ENCODE data around the gene OR9I1. TPM values are rescaled to one million over a fixed set of nuclear protein-coding genes. Genes with fewer than 3 reads are reported as not detected.

The OR9I1 gene
- not detected in 2 replicates for total RNA-seq (2012; rRNA removed)

GRCh38 chr11:58125469-58125868 lies at the start of gene OR9I1:
Gene OR9I1, minus strand, starts transcription at chr11:58125530. Its CDS starts 6,086 bp downstream, at chr11:58119444.
- H3K4me1 ChIP-seq (ENCODE audit: control insufficient read depth, insufficient read depth, low read length) = no peaks in the 10 kb centered on the region
- no peaks in the 10 kb centered on the region for H3K9me3 ChIP-seq (replicated peaks; ENCODE audit: low read length)
- no peak within 1 kb of the TSS for H3K4me2 ChIP-seq (ENCODE audit: low read length)
- H3K27me3 ChIP-seq (ENCODE audit: control insufficient read depth, insufficient read depth, low read length) = no peaks in the 10 kb centered on the region
- no peak within 1 kb of the TSS for H3K4me3 ChIP-seq (ENCODE audit: low read length)
- no peak within 1 kb of the TSS for H3K9ac ChIP-seq (ENCODE audit: low read depth, low read length)
- no peaks in the 10 kb centered on the region for H3K36me3 ChIP-seq (ENCODE audit: insufficient read depth, low read length)

DNA sequence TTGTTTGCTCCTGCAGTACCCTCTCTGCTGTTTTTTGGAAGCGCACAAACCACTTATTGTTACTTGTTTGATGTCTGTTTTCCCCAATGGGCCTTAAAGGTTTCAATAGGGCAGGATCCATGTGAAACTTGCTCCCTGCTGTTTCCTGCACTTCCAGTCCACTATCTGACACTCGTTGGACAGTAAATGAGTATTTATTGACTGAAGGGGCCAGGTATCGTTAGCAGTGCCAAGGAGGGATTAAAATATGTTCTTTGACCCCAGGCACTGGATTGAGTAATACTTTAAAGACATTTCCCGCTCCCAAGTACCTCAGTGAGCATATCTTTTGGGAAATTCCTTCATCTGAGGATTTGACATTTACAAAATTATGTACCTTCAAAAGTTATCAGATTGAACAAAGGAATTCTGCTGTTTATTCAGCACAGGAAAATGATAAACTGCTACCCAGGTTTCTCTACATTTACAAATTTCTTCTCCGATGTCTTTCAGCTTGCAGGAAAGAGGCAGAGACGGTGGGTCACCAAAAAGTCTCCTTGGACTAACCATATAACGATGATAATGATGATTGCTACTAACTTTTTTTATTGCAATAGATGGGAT lies 40.3 kb upstream of the OR9I1 start:
- Histone ChIP-seq H3K9ac (ENCODE audit: low read depth, low read length) (no peak overlapping the region), H3K36me3 (ENCODE audit: insufficient read depth, low read length) (no peaks in the 10 kb centered on the region)

DNA sequence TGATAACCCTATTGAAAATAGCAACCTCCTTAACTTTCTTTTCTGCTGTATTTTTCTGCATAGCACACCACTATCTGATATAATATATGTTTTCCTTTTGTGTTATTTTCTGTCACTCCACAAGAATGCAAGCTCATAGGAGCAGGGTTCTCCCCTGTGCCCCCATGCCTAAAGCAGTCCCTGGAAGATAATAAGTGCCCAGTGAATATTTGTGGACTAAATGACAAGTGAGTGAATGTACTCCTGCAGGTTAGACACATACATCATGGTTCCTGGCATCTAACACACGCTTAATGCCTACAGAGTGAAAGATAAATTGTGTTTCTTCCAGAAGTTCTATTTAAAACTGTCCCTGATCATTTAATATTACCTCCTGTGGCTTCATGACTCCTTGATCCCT lies 39.7 kb upstream of the OR9I1 start:
- Histone ChIP-seq H3K9me3 (replicated peaks; ENCODE audit: low read length) (no peaks in the 10 kb centered on the region), H3K27me3 (ENCODE audit: control insufficient read depth, insufficient read depth, low read length) (peaks cover 6% of the 10 kb centered on the region), H3K4me1 (ENCODE audit: control insufficient read depth, insufficient read depth, low read length) (no peaks in the 10 kb centered on the region), H3K4me3 (ENCODE audit: low read length) (no peak overlapping the region), H3K9ac (ENCODE audit: low read depth, low read length) (no peak overlapping the region), H3K36me3 (ENCODE audit: insufficient read depth, low read length) (no peaks in the 10 kb centered on the region), H3K4me2 (ENCODE audit: low read length) (no peak overlapping the region)

More for the DNA sequence above, 40.3 kb upstream of the OR9I1 start:
- no peak overlapping the region for H3K4me2 ChIP-seq (ENCODE audit: low read length)
- no peak overlapping the region for H3K4me3 ChIP-seq (ENCODE audit: low read length)
- no peaks in the 10 kb centered on the region for H3K9me3 ChIP-seq (replicated peaks; ENCODE audit: low read length)
- no peaks in the 10 kb centered on the region for H3K4me1 ChIP-seq (ENCODE audit: control insufficient read depth, insufficient read depth, low read length)
- H3K27me3 ChIP-seq (ENCODE audit: control insufficient read depth, insufficient read depth, low read length) = peaks cover 6% of the 10 kb centered on the region

GRCh38 chr11:58164389-58164788 lies 39.1 kb upstream of the OR9I1 start:
- no peaks in the 10 kb centered on the region for H3K4me1 ChIP-seq (ENCODE audit: control insufficient read depth, insufficient read depth, low read length)
- H3K9me3 ChIP-seq (replicated peaks; ENCODE audit: low read length) = no peaks in the 10 kb centered on the region
- no peak overlapping the region for H3K9ac ChIP-seq (ENCODE audit: low read depth, low read length)
- peaks cover 6% of the 10 kb centered on the region for H3K27me3 ChIP-seq (ENCODE audit: control insufficient read depth, insufficient read depth, low read length)
- no peak overlapping the region for H3K4me3 ChIP-seq (ENCODE audit: low read length)
- no peak overlapping the region for H3K4me2 ChIP-seq (ENCODE audit: low read length)
- no peaks in the 10 kb centered on the region for H3K36me3 ChIP-seq (ENCODE audit: insufficient read depth, low read length)

DNA sequence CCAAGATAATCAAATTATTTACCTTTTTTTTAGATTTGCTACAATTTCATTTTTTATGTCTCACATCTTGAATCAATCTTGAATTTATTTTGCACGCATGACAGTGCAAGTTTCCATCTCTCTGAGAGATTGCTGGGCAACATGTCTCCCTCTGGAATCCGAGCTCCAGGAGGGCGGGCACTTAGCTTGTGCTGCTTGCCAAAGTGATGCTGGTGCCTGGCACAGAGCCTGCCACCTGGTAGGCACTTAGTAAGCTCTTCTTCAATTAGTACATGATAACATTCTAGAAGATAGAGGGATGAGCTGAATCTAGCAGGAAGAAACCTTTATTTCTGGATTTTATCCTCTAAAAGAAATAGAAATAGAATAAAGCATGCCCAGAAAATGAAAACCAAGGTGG lies 27.5 kb upstream of the OR9I1 start:
- Histone ChIP-seq H3K36me3 (ENCODE audit: insufficient read depth, low read length) (no peaks in the 10 kb centered on the region), H3K9me3 (replicated peaks; ENCODE audit: low read length) (no peaks in the 10 kb centered on the region), H3K4me2 (ENCODE audit: low read length) (no peak overlapping the region), H3K4me1 (ENCODE audit: control insufficient read depth, insufficient read depth, low read length) (no peaks in the 10 kb centered on the region), H3K27me3 (ENCODE audit: control insufficient read depth, insufficient read depth, low read length) (peaks cover 19% of the 10 kb centered on the region), H3K4me3 (ENCODE audit: low read length) (no peak overlapping the region), H3K9ac (ENCODE audit: low read depth, low read length) (no peak overlapping the region)

DNA sequence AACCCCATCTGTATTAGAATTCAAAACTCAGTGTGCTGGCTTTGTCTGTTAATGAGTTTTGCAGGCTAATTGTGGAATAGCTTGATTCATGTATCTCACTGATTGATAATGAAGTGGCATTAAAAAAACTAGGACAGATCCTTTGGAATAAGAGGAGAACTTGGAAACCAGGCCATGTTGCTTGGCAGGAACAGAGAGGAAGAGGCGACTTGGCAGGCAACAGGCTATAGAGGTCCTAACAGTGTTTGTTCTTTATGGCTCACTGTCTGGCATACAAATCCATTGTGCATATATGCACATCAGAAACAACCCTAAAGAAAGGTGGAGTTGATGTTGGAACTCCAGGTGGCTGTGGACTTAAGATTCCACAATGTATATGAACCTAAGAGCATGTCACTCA lies 17.4 kb upstream of the OR9I1 start:
- H3K9ac ChIP-seq (ENCODE audit: low read depth, low read length) = no peak overlapping the region
- H3K9me3 ChIP-seq (replicated peaks; ENCODE audit: low read length) = no peaks in the 10 kb centered on the region
- no peaks in the 10 kb centered on the region for H3K27me3 ChIP-seq (ENCODE audit: control insufficient read depth, insufficient read depth, low read length)
- H3K4me3 ChIP-seq (ENCODE audit: low read length) = no peak overlapping the region
- no peak overlapping the region for H3K4me2 ChIP-seq (ENCODE audit: low read length)
- H3K36me3 ChIP-seq (ENCODE audit: insufficient read depth, low read length) = no peaks in the 10 kb centered on the region
- H3K4me1 ChIP-seq (ENCODE audit: control insufficient read depth, insufficient read depth, low read length) = no peaks in the 10 kb centered on the region

GRCh38 chr11:58135171-58135570 lies 9.8 kb upstream of the OR9I1 start:
- no peak overlapping the region for H3K4me2 ChIP-seq (ENCODE audit: low read length)
- no peaks in the 10 kb centered on the region for H3K4me1 ChIP-seq (ENCODE audit: control insufficient read depth, insufficient read depth, low read length)
- H3K36me3 ChIP-seq (ENCODE audit: insufficient read depth, low read length) = no peaks in the 10 kb centered on the region
- no peak overlapping the region for H3K9ac ChIP-seq (ENCODE audit: low read depth, low read length)
- H3K27me3 ChIP-seq (ENCODE audit: control insufficient read depth, insufficient read depth, low read length) = peaks cover 5% of the 10 kb centered on the region
- no peak overlapping the region for H3K4me3 ChIP-seq (ENCODE audit: low read length)
- H3K9me3 ChIP-seq (replicated peaks; ENCODE audit: low read length) = no peaks in the 10 kb centered on the region

GRCh38 chr11:58134151-58134550 lies 8.8 kb upstream of the OR9I1 start:
- Histone ChIP-seq H3K4me3 (ENCODE audit: low read length) (no peak overlapping the region), H3K27me3 (ENCODE audit: control insufficient read depth, insufficient read depth, low read length) (peaks cover 5% of the 10 kb centered on the region), H3K9me3 (replicated peaks; ENCODE audit: low read length) (no peaks in the 10 kb centered on the region), H3K36me3 (ENCODE audit: insufficient read depth, low read length) (no peaks in the 10 kb centered on the region), H3K9ac (ENCODE audit: low read depth, low read length) (no peak overlapping the region), H3K4me2 (ENCODE audit: low read length) (no peak overlapping the region), H3K4me1 (ENCODE audit: control insufficient read depth, insufficient read depth, low read length) (no peaks in the 10 kb centered on the region)

- peaks cover 5% of the 10 kb centered on the region for H3K27me3 ChIP-seq (ENCODE audit: control insufficient read depth, insufficient read depth, low read length)
- H3K4me3 ChIP-seq (ENCODE audit: low read length) = no peak overlapping the region
- no peaks in the 10 kb centered on the region for H3K36me3 ChIP-seq (ENCODE audit: insufficient read depth, low read length)
- H3K4me2 ChIP-seq (ENCODE audit: low read length) = no peak overlapping the region
- H3K4me1 ChIP-seq (ENCODE audit: control insufficient read depth, insufficient read depth, low read length) = no peaks in the 10 kb centered on the region
- H3K9me3 ChIP-seq (replicated peaks; ENCODE audit: low read length) = no peaks in the 10 kb centered on the region
- H3K9ac ChIP-seq (ENCODE audit: low read depth, low read length) = no peak overlapping the region
Observed at GRCh38 chr11:58133309-58134076, 8.2 kb upstream of the OR9I1 start.

DNA sequence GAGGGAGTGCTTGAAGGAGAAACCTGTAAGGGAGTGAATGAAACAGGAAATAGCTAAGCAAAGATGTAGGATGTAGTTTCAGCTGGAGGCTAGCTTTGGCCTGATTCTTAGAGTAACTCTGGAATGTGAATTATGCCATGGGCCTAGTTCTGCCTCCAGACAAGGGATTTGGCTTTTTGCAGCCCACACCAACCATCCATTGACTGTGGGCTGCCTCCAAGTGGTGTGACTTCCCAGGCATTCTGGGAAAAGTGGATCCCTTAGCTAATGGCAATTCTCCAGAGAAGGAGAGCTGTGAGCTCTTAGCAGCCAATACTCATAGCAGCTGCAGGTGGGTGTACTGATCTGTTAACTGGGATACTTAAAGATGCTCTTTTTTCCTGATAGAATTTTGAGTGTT lies 2.0 kb upstream of the OR9I1 start:
- H3K9me3 ChIP-seq (replicated peaks; ENCODE audit: low read length) = no peaks in the 10 kb centered on the region

DNA sequence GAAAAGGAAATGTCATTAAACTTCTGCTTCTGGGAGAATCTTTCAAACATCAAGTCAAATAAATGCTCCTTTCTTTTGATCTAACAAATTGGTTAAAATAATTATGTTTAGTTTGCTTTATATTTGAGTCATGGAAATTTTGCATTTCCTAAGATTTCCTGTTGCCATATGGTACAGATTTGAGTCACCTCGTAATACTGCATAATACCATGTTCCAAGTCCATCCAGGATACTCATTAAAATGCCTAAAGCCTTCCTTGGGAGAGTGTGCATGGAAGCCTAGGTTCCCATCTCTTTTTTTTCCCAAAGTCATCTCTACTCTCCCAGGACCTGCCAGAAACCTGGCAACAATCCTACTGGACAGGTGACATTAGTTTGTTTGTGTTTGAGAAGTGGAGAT lies 4.2 kb downstream of the OR9I1 start:
- Histone ChIP-seq H3K4me3 (ENCODE audit: low read length) (no peak overlapping the region), H3K4me1 (ENCODE audit: control insufficient read depth, insufficient read depth, low read length) (no peaks in the 10 kb centered on the region), H3K9ac (ENCODE audit: low read depth, low read length) (no peak overlapping the region), H3K9me3 (replicated peaks; ENCODE audit: low read length) (no peaks in the 10 kb centered on the region), H3K4me2 (ENCODE audit: low read length) (no peak overlapping the region), H3K27me3 (ENCODE audit: control insufficient read depth, insufficient read depth, low read length) (peaks cover 3% of the 10 kb centered on the region), H3K36me3 (ENCODE audit: insufficient read depth, low read length) (no peaks in the 10 kb centered on the region)

More for the DNA sequence above, 2.0 kb upstream of the OR9I1 start:
- Histone ChIP-seq H3K4me3 (ENCODE audit: low read length) (no peak overlapping the region), H3K9ac (ENCODE audit: low read depth, low read length) (no peak overlapping the region), H3K27me3 (ENCODE audit: control insufficient read depth, insufficient read depth, low read length) (no peaks in the 10 kb centered on the region), H3K36me3 (ENCODE audit: insufficient read depth, low read length) (no peaks in the 10 kb centered on the region), H3K4me1 (ENCODE audit: control insufficient read depth, insufficient read depth, low read length) (no peaks in the 10 kb centered on the region), H3K4me2 (ENCODE audit: low read length) (no peak overlapping the region)

DNA sequence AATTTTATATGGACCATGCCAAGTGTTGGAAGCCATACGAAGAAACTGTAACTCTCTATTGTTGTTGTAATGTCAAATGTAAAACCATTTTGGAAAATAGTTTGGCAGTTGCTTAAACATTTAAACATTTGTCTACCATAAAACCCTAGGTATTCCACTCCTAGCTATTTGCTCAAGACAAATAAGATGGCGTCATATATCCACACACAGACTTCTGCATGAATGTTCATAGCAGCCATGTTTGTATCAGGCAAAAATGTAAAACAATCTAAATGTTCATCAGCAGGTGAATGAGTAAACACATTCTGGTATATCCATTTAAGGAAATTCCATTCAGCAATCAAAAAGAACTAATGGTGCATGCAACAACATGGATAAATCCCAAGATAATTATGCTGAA lies 27.9 kb downstream of the OR9I1 start:
- Histone ChIP-seq H3K4me3 (ENCODE audit: low read length) (no peak overlapping the region), H3K4me2 (ENCODE audit: low read length) (no peak overlapping the region), H3K36me3 (ENCODE audit: insufficient read depth, low read length) (no peaks in the 10 kb centered on the region), H3K9ac (ENCODE audit: low read depth, low read length) (no peak overlapping the region), H3K9me3 (replicated peaks; ENCODE audit: low read length) (no peaks in the 10 kb centered on the region), H3K4me1 (ENCODE audit: control insufficient read depth, insufficient read depth, low read length) (no peaks in the 10 kb centered on the region), H3K27me3 (ENCODE audit: control insufficient read depth, insufficient read depth, low read length) (no peaks in the 10 kb centered on the region)
